ENCODE data around the gene NPDC1. TPM values are rescaled to one million over a fixed set of nuclear protein-coding genes. Genes with fewer than 3 reads are reported as not detected.

NPDC1 gene, protein sequence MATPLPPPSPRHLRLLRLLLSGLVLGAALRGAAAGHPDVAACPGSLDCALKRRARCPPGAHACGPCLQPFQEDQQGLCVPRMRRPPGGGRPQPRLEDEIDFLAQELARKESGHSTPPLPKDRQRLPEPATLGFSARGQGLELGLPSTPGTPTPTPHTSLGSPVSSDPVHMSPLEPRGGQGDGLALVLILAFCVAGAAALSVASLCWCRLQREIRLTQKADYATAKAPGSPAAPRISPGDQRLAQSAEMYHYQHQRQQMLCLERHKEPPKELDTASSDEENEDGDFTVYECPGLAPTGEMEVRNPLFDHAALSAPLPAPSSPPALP
- total RNA-seq, result 23.1 TPM

GRCh38 chr9:137046088-137046787 is at the start of gene NPDC1:
TSS of gene NPDC1 (minus strand) at chr9:137046177. CDS start at chr9:137045989, 188 bp downstream.

DNA sequence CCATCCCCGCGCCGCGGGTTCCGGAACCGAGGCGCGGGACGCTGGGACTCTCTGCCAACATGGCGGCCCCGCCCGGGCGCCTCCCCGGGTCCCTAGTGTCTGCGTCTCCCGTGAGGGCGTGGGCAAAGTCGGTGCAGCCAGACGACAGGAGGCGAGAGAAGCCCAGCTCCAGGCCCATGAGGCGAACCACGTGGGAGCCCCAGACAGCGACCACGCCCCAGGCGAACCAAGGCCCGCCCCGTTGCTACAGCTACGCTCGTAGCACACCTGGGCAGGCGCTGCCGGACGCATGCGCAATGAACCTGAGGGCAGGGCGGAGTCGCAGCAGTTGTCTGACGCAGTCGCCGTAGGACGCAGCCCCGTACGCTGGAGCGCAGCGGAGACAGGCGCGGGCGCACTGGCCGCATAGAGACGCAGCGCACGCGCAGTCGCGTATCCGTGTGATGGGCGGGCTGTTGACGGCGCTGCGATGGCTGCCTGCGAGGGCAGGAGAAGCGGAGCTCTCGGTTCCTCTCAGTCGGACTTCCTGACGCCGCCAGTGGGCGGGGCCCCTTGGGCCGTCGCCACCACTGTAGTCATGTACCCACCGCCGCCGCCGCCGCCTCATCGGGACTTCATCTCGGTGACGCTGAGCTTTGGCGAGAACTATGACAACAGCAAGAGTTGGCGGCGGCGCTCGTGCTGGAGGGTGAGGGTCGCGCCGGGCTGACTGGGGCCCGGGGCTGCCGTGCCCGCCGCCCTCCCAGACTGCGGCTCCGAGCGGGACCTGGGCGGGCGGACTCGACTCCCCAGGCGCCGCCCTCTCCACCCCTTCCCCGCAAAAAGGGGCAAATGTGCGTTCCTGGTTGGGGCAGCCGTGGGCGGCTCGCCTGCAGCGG is 40.8 kb upstream of the NPDC1 start, which contains the start of gene MAN1B1:
Gene MAN1B1, plus strand, starts transcription at position 455 of the 878 bp plus-strand sequence. Its CDS starts 15 bp downstream, at position 470.

GRCh38 chr9:137077010-137077747 is 31.2 kb upstream of the NPDC1 start, which contains the start of gene UAP1L1:
TSS of gene UAP1L1 (plus strand) at chr9:137077517. CDS start at chr9:137077533, 16 bp downstream.

DNA sequence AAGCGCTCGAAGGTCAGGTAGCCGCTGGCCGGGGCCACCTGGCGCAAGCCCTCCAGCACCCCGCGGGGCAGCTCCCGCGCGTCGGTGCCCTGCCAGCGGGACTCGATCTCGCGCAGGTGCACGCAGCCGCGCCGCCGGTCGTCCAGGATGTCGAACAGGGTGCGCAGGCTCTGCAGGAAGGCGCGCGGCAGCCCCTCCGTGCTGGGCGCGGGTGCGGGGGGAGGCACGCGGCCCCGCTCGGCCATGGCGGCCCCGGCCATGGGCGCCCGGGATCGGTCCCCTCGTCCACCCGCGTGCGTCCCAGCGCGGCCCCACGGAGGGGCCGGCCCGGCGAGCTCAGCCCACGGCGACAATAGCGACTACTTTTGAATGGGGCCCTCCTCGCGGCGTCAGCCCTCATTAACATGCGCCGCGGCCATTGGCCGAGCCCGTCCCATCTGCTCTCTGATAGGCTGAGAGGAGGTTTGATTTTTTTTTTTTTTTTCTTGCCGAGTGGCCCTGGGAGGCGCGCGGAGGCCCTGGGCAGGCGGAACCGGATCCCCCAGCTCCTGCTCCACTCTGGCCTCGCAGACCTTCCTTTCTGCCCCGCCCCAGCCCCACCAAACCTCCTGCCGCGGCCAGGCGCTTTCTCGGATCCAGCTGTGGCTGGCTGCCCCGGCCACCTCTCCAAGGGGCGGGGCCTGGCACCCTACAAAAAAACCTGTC is 24.4 kb upstream of the NPDC1 start, which contains the start of gene SAPCD2:
Gene SAPCD2, minus strand, starts transcription at position 357 of the 705 bp plus-strand sequence. Its CDS starts 97 bp downstream, at position 260.

DNA sequence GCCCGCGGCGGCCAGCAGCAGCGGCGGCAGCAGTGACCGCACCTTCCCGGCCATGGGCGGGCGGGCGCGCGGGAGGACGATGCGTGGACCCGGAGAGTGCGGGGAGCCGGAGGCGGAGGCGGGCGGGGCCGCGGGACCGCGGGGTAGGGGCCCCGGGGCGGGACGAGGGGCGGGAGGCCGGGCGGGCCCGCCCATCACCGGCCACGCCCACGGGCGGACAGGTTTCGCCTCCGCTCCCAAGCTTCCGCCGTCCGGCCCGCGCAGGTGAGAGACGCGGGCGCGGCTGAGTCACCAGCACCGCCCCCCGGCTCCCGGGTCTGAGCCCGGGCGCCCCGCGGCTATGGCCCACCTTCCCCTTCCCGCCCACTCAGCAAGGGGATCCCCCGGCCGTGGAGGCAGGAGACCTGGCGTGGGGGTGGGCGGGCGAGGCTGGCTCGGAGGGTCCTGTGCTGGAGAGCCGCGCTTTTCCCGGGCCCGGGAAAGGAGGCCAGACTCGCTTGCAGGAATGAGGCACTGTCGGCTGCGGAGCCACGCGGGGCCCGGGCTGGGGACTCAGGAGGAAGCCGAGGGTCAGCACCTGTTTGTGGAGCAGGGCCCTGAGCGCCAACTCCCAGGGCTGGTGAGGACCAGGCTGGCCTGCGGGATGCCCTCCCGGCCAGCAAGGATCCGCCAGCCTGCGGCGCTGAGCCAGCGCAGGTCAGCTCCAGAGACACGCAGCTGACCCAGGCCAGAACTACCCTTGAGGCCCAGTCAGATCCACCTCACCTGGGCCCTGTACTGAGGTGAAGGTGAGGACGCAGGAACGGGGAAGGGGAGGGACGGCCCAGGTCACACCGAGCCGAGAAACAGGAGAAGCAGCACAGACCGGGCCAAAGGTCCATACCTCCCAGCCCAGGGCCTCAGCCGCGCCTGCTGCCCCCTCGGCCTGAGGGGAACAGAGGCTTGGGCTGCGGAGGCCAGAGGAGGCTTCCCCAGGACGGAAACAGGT is 8.3 kb upstream of the NPDC1 start, which contains the start of gene ENTPD2:
Gene ENTPD2, minus strand, starts transcription at position 118 of the 988 bp plus-strand sequence. Its CDS starts 64 bp downstream, at position 54.

GRCh38 chr9:137031904-137032640 is 13.9 kb downstream of the NPDC1 start, which contains the start of gene FUT7:
TSS of gene FUT7 (minus strand) at chr9:137032088. CDS start at chr9:137031991, 97 bp downstream.

DNA sequence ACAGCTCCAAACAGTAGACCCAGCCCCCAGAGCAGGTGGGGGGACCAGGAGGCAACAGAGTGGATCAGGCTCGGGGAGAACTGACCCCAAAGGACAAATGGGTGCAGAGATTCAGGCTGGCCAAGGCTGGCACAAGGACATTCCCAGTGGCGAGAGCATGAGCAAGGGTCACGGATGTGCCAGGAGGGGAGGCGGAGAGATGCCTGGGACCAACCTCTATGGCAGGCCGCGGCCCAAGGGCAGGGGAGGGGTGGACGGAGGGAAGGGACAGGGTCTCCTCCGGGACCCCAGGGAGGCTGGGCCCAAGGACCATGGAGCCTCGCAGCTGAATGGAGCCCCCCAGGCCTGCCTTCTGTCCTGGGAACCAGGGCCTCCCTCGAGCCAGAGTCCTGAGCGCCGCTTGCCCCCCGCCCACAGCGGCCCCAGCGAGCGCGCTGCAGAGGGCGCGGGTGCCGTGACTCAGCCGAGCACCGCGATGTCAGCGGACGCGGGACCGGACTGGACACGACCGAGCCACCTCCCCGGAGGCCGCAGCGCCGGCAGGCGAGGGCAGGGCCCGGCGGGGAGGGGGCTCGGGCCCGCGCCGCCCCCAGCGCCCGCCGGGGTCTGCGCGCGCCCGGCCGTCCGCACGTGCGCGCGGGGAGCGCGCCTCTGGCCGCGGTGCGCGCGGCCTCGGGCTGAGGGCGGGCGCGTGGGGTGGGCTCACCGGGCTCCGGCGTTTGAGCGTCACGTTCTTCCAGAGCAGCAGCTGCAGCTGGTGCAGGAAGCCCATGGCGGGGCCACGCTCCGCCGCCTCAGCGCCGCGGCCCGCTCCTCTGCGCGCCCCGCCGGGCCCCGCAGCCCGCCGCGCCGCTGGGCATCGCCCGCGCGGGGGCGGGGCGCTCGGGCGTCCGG is 18.4 kb downstream of the NPDC1 start, which contains the start of gene ABCA2:
Gene ABCA2, minus strand, starts transcription at position 869 of the 894 bp plus-strand sequence. Its CDS starts 97 bp downstream, at position 772.

GRCh38 chr9:136996361-136997292 is 49.4 kb downstream of the NPDC1 start, which contains the start of gene CLIC3:
TSS of gene CLIC3 (minus strand) at chr9:136996568. CDS start at chr9:136996543, 25 bp downstream.

GRCh38 chr9:136991993-136992818 is 53.8 kb downstream of the NPDC1 start, which contains the start of gene PAXX:
TSS of gene PAXX (plus strand) at chr9:136992422. CDS start at chr9:136992444, 22 bp downstream.

Small RNA genes within 50 kb of the gene (small RNA-seq; reads per million reads assigned to genes)
- 0.08 reads per million for gene RF00153

Other genes starting within 250 kb of the NPDC1 start
- gene CCDC183, start 249.8 kb downstream of the NPDC1 start, total RNA-seq, result 2.5 TPM
- gene RABL6, start 238.2 kb downstream of the NPDC1 start, total RNA-seq, result 35.8 TPM
- 2.8 TPM for gene AJM1, start 203.7 kb downstream of the NPDC1 start, total RNA-seq
- gene PHPT1, start 196.8 kb downstream of the NPDC1 start, total RNA-seq, result 99.7 TPM
- 2.8 TPM for gene MAMDC4, start 193.8 kb downstream of the NPDC1 start, total RNA-seq
- gene EDF1, start 179.9 kb downstream of the NPDC1 start, total RNA-seq, result 124 TPM
- 10.1 TPM for gene TRAF2, start 159.7 kb downstream of the NPDC1 start, total RNA-seq
- 63.9 TPM for gene FBXW5, start 101.4 kb downstream of the NPDC1 start, total RNA-seq
- not detected for gene C8G, start 100.9 kb downstream of the NPDC1 start, total RNA-seq
- gene LCN12, start 93.9 kb downstream of the NPDC1 start, total RNA-seq, result 0.46 TPM
- 93.2 TPM for gene PTGDS, start 68.7 kb downstream of the NPDC1 start, total RNA-seq
- gene LCNL1, start 63.2 kb downstream of the NPDC1 start, total RNA-seq, result 1.2 TPM
- gene PAXX, start 53.8 kb downstream of the NPDC1 start, total RNA-seq, result 14.1 TPM
- gene CLIC3, start 49.6 kb downstream of the NPDC1 start, total RNA-seq, result not detected
- 36.4 TPM for gene ABCA2, start 17.9 kb downstream of the NPDC1 start, total RNA-seq
- gene FUT7, start 14.1 kb downstream of the NPDC1 start, total RNA-seq, result not detected
- 3.2 TPM for gene ENTPD2, start 7.9 kb upstream of the NPDC1 start, total RNA-seq
- gene SAPCD2, start 24.4 kb upstream of the NPDC1 start, total RNA-seq, result 4.2 TPM
- gene UAP1L1, start 31.3 kb upstream of the NPDC1 start, total RNA-seq, result 0.69 TPM
- gene MAN1B1, start 40.8 kb upstream of the NPDC1 start, total RNA-seq, result 44.8 TPM
- 38.8 TPM for gene DPP7, start 68.6 kb upstream of the NPDC1 start, total RNA-seq
- 69.0 TPM for gene GRIN1, start 93.0 kb upstream of the NPDC1 start, total RNA-seq
- not detected for gene LRRC26, start 123.9 kb upstream of the NPDC1 start, total RNA-seq
- gene TMEM210, start 125.9 kb upstream of the NPDC1 start, total RNA-seq, result not detected
- 24.0 TPM for gene ANAPC2, start 142.4 kb upstream of the NPDC1 start, total RNA-seq
- gene SSNA1, start 142.5 kb upstream of the NPDC1 start, total RNA-seq, result 27.5 TPM
- gene TPRN, start 154.6 kb upstream of the NPDC1 start, total RNA-seq, result 7.8 TPM
- gene TMEM203, start 159.5 kb upstream of the NPDC1 start, total RNA-seq, result 38.8 TPM
- 3.9 TPM for gene NDOR1, start 159.5 kb upstream of the NPDC1 start, total RNA-seq
- 1.8 TPM for gene RNF208, start 176.1 kb upstream of the NPDC1 start, total RNA-seq
- 0.92 TPM for gene CYSRT1, start 179.0 kb upstream of the NPDC1 start, total RNA-seq
- not detected for gene RNF224, start 181.3 kb upstream of the NPDC1 start, total RNA-seq
- gene SLC34A3, start 184.7 kb upstream of the NPDC1 start, total RNA-seq, result not detected
- 213 TPM for gene TUBB4B, start 195.1 kb upstream of the NPDC1 start, total RNA-seq
- gene STPG3, start 205.1 kb upstream of the NPDC1 start, total RNA-seq, result not detected
- 38.8 TPM for gene NELFB, start 209.2 kb upstream of the NPDC1 start, total RNA-seq
- gene TOR4A, start 231.5 kb upstream of the NPDC1 start, total RNA-seq, result 0.92 TPM